ENCODE results near the gene LGI1.

DNA sequence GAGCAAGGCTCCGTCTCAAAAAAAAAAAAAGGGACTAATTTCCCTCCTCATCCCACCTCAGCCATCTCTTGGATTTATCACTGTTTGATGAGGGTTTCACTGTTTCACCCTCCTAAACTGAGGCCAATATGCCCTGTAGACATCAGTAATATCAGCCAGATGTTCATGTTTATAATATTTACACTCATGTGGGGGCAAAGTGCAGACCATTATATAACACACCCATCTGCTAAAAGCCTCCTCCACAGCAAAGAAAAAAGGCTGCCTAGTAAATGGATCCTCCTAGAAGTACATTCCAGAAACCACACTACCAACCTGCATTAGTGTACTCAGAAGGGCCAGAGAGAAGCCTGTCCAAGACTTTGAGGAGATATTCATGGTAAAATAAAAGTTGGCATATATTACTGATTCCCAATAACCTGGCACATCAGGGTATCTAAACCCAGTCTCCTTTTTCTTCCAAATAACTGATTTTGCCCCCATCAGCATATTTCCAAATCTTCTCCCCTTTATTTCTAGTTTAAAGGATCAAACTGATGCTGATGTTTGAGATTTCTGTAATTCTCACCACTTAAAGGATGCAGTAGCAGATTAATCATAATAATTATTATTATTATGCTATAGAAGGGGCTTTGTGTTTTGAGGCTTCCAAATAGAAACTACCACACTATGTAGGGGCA lies 55.1 kb downstream of the LGI1 start:
- TF ChIP-seq, protein P1, sequence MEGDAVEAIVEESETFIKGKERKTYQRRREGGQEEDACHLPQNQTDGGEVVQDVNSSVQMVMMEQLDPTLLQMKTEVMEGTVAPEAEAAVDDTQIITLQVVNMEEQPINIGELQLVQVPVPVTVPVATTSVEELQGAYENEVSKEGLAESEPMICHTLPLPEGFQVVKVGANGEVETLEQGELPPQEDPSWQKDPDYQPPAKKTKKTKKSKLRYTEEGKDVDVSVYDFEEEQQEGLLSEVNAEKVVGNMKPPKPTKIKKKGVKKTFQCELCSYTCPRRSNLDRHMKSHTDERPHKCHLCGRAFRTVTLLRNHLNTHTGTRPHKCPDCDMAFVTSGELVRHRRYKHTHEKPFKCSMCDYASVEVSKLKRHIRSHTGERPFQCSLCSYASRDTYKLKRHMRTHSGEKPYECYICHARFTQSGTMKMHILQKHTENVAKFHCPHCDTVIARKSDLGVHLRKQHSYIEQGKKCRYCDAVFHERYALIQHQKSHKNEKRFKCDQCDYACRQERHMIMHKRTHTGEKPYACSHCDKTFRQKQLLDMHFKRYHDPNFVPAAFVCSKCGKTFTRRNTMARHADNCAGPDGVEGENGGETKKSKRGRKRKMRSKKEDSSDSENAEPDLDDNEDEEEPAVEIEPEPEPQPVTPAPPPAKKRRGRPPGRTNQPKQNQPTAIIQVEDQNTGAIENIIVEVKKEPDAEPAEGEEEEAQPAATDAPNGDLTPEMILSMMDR (IDR thresholded peaks at IDR 0.05; ENCODE audit: low read depth, low read length), result no peak
- TF ChIP-seq, protein P2, sequence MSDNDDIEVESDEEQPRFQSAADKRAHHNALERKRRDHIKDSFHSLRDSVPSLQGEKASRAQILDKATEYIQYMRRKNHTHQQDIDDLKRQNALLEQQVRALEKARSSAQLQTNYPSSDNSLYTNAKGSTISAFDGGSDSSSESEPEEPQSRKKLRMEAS (IDR thresholded peaks at IDR 0.05; ENCODE audit: low read depth, low read length), result no peak
- no peak for TF ChIP-seq POLR2A (IDR thresholded peaks at IDR 0.05; ENCODE audit: extremely low read depth, insufficient read length)
- TF ChIP-seq MYC (IDR thresholded peaks at IDR 0.05; ENCODE audit: low read depth, low read length), result no peak

Data from NB4 (cell line).